ENCODE measurements around the gene PDE1A.

PDE1A gene

GRCh38 chr2:182117196-182117595 is 309.6 kb downstream of the PDE1A start:
- TF ChIP-seq CTCF (conservative IDR thresholded peaks at IDR 0.05; ENCODE audit: low read depth, low read length), result no peak
- DNase-seq (ENCODE audit: low read depth), result no peak
- no peak overlapping the region for H3K4me3 ChIP-seq (ENCODE audit: low read length)

GRCh38 chr2:182116774-182117173 is 310.1 kb downstream of the PDE1A start:
- no peak for DNase-seq (ENCODE audit: low read depth)
- H3K4me3 ChIP-seq (ENCODE audit: low read length), result no peak overlapping the region
- TF ChIP-seq CTCF (conservative IDR thresholded peaks at IDR 0.05; ENCODE audit: low read depth, low read length), result no peak

- no peak overlapping the region for H3K4me3 ChIP-seq (ENCODE audit: low read length)
- no peak for TF ChIP-seq CTCF (conservative IDR thresholded peaks at IDR 0.05; ENCODE audit: low read depth, low read length)
- no peak for DNase-seq (ENCODE audit: low read depth)
These were observed 311.6 kb downstream of the PDE1A start for GRCh38 chr2:182115258-182115657.

GRCh38 chr2:182113334-182113733 is 313.5 kb downstream of the PDE1A start:
- DNase-seq (ENCODE audit: low read depth), result no peak
- TF ChIP-seq CTCF (conservative IDR thresholded peaks at IDR 0.05; ENCODE audit: low read depth, low read length), result no peak

GRCh38 chr2:182110347-182110746 is 316.5 kb downstream of the PDE1A start:
- no peak for DNase-seq (ENCODE audit: low read depth)
- no peak overlapping the region for H3K4me3 ChIP-seq (ENCODE audit: low read length)
- no peak for TF ChIP-seq CTCF (conservative IDR thresholded peaks at IDR 0.05; ENCODE audit: low read depth, low read length)

More at GRCh38 chr2:182113334-182113733, 313.5 kb downstream of the PDE1A start:
- H3K4me3 ChIP-seq (ENCODE audit: low read length), result no peak overlapping the region

GRCh38 chr2:182103526-182103925 is 323.3 kb downstream of the PDE1A start:
- no peak for DNase-seq (ENCODE audit: low read depth)
- H3K4me3 ChIP-seq (ENCODE audit: low read length), result no peak overlapping the region
- no peak for TF ChIP-seq CTCF (conservative IDR thresholded peaks at IDR 0.05; ENCODE audit: low read depth, low read length)

GRCh38 chr2:182101263-182101662 is 325.6 kb downstream of the PDE1A start:
- no peak for DNase-seq (ENCODE audit: low read depth)
- no peak overlapping the region for H3K4me3 ChIP-seq (ENCODE audit: low read length)
- peak; percentile 27 for TF ChIP-seq CTCF (conservative IDR thresholded peaks at IDR 0.05; ENCODE audit: low read depth, low read length)
